ENCODE results near the gene AGAP1. TPM values are rescaled to one million over a fixed set of nuclear protein-coding genes. Genes with fewer than 3 reads are reported as not detected.

AGAP1 gene
- total RNA-seq, 1 donor from 2014 or later = 44.0 TPM

GRCh38 chr2:235554936-235555335 is 61.1 kb downstream of the AGAP1 start:
- Mint-ChIP-seq H3K27me3 (ENCODE audit: low read depth) (peaks cover 8% of the 10 kb centered on the region), H3K27ac (no peak overlapping the region), H3K4me1 (peaks cover 7% of the 10 kb centered on the region), H3K9me3 (no peaks in the 10 kb centered on the region), H3K4me3 (no peak overlapping the region), H3K36me3 (no peaks in the 10 kb centered on the region)
- no peak for TF ChIP-seq CTCF (IDR thresholded peaks at IDR 0.05; ENCODE audit: unreplicated experiment)
- DNase-seq (ENCODE audit: low spot score in 2 of 2, unreplicated experiment in 2 of 2) = no peak

GRCh38 chr2:235555371-235555770 is 61.5 kb downstream of the AGAP1 start:
- no peak for DNase-seq (ENCODE audit: low spot score in 2 of 2, unreplicated experiment in 2 of 2)
- H3K9me3 Mint-ChIP-seq = no peaks in the 10 kb centered on the region
- peaks cover 10% of the 10 kb centered on the region for H3K4me1 Mint-ChIP-seq
- H3K4me3 Mint-ChIP-seq = no peak overlapping the region
- H3K36me3 Mint-ChIP-seq = no peaks in the 10 kb centered on the region
- TF ChIP-seq CTCF (IDR thresholded peaks at IDR 0.05; ENCODE audit: unreplicated experiment) = no peak
- H3K27me3 Mint-ChIP-seq (ENCODE audit: low read depth) = peaks cover 8% of the 10 kb centered on the region
- H3K27ac Mint-ChIP-seq = no peak overlapping the region

- no peak overlapping the region for H3K27ac Mint-ChIP-seq
- no peak overlapping the region for H3K4me3 Mint-ChIP-seq
- no peak for TF ChIP-seq CTCF (IDR thresholded peaks at IDR 0.05; ENCODE audit: unreplicated experiment)
- H3K4me1 Mint-ChIP-seq = peaks cover 15% of the 10 kb centered on the region
- no peak for DNase-seq (ENCODE audit: low spot score in 2 of 2, unreplicated experiment in 2 of 2)
- no peaks in the 10 kb centered on the region for H3K36me3 Mint-ChIP-seq
- no peaks in the 10 kb centered on the region for H3K9me3 Mint-ChIP-seq
- H3K27me3 Mint-ChIP-seq (ENCODE audit: low read depth) = peaks cover 8% of the 10 kb centered on the region
These were observed 62.2 kb downstream of the AGAP1 start for GRCh38 chr2:235556086-235556485.

- no peak for DNase-seq (ENCODE audit: low spot score in 2 of 2, unreplicated experiment in 2 of 2)
- Mint-ChIP-seq H3K4me3 (no peak overlapping the region), H3K4me1 (peaks cover 19% of the 10 kb centered on the region), H3K27ac (no peak overlapping the region), H3K36me3 (no peaks in the 10 kb centered on the region), H3K27me3 (ENCODE audit: low read depth) (peaks cover 5% of the 10 kb centered on the region), H3K9me3 (no peaks in the 10 kb centered on the region)
- TF ChIP-seq CTCF (IDR thresholded peaks at IDR 0.05; ENCODE audit: unreplicated experiment) = no peak
These were observed 63.1 kb downstream of the AGAP1 start for GRCh38 chr2:235556901-235557300.

- no peak for TF ChIP-seq CTCF (IDR thresholded peaks at IDR 0.05; ENCODE audit: unreplicated experiment)
- Mint-ChIP-seq H3K4me3 (no peak overlapping the region), H3K4me1 (peaks cover 24% of the 10 kb centered on the region), H3K36me3 (no peaks in the 10 kb centered on the region), H3K9me3 (no peaks in the 10 kb centered on the region), H3K27ac (no peak overlapping the region), H3K27me3 (ENCODE audit: low read depth) (peaks cover 2% of the 10 kb centered on the region)
- no peak for DNase-seq (ENCODE audit: low spot score in 2 of 2, unreplicated experiment in 2 of 2)
These were observed 64.1 kb downstream of the AGAP1 start for GRCh38 chr2:235557903-235558302.

- TF ChIP-seq CTCF (IDR thresholded peaks at IDR 0.05; ENCODE audit: unreplicated experiment) = no peak
- Mint-ChIP-seq H3K4me1 (peaks cover 30% of the 10 kb centered on the region), H3K27ac (no peak overlapping the region), H3K4me3 (no peak overlapping the region), H3K9me3 (no peaks in the 10 kb centered on the region), H3K27me3 (ENCODE audit: low read depth) (peaks cover 2% of the 10 kb centered on the region), H3K36me3 (no peaks in the 10 kb centered on the region)
- DNase-seq (ENCODE audit: low spot score in 2 of 2, unreplicated experiment in 2 of 2) = no peak
These were observed 64.7 kb downstream of the AGAP1 start for GRCh38 chr2:235558572-235558971.

Data from mesothelial cell of epicardium (in vitro differentiated cells).